ENCODE measurements around the gene PCDHA11.

DNA sequence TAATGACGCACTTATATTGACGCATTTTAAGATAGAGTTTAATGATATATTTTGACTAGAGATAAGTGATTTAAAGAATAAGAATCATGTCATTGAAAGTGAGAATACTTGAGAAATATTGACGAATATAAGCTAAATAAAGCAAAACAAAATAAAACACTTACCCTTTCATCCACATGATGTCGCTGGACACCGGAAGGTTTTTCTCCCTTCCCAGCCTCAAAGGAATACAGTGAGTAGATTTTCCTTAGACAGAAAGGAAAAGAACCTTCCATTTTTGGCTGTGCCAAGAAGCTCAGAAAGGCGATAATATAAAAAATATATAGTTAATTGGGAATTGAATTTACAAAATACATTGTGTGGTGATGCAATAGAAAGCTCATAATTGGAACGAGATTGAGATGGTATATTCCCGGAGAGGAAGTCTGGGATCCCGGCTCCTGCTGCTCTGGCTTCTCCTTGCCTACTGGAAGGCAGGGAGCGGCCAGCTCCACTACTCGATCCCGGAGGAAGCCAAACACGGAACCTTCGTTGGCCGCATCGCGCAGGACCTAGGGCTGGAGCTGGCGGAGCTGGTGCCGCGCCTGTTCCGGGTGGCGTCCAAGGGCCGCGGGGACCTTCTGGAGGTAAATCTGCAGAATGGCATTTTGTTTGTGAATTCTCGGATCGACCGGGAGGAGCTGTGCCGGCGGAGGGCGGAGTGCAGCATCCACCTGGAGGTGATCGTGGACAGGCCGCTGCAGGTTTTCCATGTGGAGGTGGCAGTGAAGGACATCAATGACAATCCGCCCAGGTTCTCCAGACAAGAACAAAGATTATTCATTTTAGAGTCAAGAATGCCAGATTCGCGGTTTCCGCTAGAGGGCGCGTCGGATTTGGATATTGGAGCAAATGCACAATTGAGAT is 47.1 kb upstream of the PCDHA11 start, which contains the start of gene PCDHA5:
- TF ChIP-seq, protein P1, sequence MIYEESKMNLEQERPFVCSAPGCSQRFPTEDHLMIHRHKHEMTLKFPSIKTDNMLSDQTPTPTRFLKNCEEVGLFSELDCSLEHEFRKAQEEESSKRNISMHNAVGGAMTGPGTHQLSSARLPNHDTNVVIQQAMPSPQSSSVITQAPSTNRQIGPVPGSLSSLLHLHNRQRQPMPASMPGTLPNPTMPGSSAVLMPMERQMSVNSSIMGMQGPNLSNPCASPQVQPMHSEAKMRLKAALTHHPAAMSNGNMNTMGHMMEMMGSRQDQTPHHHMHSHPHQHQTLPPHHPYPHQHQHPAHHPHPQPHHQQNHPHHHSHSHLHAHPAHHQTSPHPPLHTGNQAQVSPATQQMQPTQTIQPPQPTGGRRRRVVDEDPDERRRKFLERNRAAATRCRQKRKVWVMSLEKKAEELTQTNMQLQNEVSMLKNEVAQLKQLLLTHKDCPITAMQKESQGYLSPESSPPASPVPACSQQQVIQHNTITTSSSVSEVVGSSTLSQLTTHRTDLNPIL (CRISPR knock-in tag; IDR thresholded peaks at IDR 0.05; ENCODE audit: low read depth) = no peak
- TF ChIP-seq ZFP30 (CRISPR knock-in tag; IDR thresholded peaks at IDR 0.05) = no peak
- TF ChIP-seq ZNF8 (CRISPR knock-in tag; IDR thresholded peaks at IDR 0.05) = no peak
- TF ChIP-seq, protein P2, sequence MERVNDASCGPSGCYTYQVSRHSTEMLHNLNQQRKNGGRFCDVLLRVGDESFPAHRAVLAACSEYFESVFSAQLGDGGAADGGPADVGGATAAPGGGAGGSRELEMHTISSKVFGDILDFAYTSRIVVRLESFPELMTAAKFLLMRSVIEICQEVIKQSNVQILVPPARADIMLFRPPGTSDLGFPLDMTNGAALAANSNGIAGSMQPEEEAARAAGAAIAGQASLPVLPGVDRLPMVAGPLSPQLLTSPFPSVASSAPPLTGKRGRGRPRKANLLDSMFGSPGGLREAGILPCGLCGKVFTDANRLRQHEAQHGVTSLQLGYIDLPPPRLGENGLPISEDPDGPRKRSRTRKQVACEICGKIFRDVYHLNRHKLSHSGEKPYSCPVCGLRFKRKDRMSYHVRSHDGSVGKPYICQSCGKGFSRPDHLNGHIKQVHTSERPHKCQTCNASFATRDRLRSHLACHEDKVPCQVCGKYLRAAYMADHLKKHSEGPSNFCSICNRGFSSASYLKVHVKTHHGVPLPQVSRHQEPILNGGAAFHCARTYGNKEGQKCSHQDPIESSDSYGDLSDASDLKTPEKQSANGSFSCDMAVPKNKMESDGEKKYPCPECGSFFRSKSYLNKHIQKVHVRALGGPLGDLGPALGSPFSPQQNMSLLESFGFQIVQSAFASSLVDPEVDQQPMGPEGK (CRISPR knock-in tag; IDR thresholded peaks at IDR 0.05; ENCODE audit: borderline replicate concordance) = no peak
- no peak for TF ChIP-seq OSR1 (CRISPR knock-in tag; IDR thresholded peaks at IDR 0.05)
- TF ChIP-seq ESRRG (CRISPR knock-in tag; IDR thresholded peaks at IDR 0.05) = no peak
- TF ChIP-seq, protein P3, sequence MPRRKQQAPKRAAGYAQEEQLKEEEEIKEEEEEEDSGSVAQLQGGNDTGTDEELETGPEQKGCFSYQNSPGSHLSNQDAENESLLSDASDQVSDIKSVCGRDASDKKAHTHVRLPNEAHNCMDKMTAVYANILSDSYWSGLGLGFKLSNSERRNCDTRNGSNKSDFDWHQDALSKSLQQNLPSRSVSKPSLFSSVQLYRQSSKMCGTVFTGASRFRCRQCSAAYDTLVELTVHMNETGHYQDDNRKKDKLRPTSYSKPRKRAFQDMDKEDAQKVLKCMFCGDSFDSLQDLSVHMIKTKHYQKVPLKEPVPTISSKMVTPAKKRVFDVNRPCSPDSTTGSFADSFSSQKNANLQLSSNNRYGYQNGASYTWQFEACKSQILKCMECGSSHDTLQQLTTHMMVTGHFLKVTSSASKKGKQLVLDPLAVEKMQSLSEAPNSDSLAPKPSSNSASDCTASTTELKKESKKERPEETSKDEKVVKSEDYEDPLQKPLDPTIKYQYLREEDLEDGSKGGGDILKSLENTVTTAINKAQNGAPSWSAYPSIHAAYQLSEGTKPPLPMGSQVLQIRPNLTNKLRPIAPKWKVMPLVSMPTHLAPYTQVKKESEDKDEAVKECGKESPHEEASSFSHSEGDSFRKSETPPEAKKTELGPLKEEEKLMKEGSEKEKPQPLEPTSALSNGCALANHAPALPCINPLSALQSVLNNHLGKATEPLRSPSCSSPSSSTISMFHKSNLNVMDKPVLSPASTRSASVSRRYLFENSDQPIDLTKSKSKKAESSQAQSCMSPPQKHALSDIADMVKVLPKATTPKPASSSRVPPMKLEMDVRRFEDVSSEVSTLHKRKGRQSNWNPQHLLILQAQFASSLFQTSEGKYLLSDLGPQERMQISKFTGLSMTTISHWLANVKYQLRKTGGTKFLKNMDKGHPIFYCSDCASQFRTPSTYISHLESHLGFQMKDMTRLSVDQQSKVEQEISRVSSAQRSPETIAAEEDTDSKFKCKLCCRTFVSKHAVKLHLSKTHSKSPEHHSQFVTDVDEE (CRISPR knock-in tag; IDR thresholded peaks at IDR 0.05) = no peak
- TF ChIP-seq ZFP3 (CRISPR knock-in tag; IDR thresholded peaks at IDR 0.05) = no peak
- TF ChIP-seq PPARA (CRISPR knock-in tag; IDR thresholded peaks at IDR 0.05; ENCODE audit: borderline replicate concordance) = no peak
- TF ChIP-seq ISL1 (CRISPR knock-in tag; IDR thresholded peaks at IDR 0.05) = no peak
- no peak for TF ChIP-seq RARB (CRISPR knock-in tag; IDR thresholded peaks at IDR 0.05)
- no peak for TF ChIP-seq GLIS3 (CRISPR knock-in tag; IDR thresholded peaks at IDR 0.05)
- no peak for TF ChIP-seq TCF4 (CRISPR knock-in tag; IDR thresholded peaks at IDR 0.05; ENCODE audit: borderline replicate concordance)
